A172 (cell line): ENCODE data around the gene C20orf96. TPM values are rescaled to one million over a fixed set of nuclear protein-coding genes. Genes with fewer than 3 reads are reported as not detected.
"Not testable (repeated sequence)": the region's sequence is repeated elsewhere in the genome, so short reads cannot be mapped to it uniquely, and the experiment has no call there.

ENCODE experiments used
- DNase-seq: peaks from one replicate; pipeline ENCODE4 v3.0.0-alpha.2; 2015; ENCODE audit warnings: low spot score
- total RNA-seq: library from RNA; depleted of rRNA; stranded (reverse); fragments of >200 nt; shearing (Covaris generic); gene quantifications from 2 replicates; pipeline ENCODE4 v1.2.3, GENCODE V29; 2014

C20orf96 gene
- total RNA-seq, 1 experiment from 2014 or later: 3.8 TPM

- DNase-seq: no peak
Observed at GRCh38 chr20:278607-279571, 11.7 kb downstream of the C20orf96 start.

DNA sequence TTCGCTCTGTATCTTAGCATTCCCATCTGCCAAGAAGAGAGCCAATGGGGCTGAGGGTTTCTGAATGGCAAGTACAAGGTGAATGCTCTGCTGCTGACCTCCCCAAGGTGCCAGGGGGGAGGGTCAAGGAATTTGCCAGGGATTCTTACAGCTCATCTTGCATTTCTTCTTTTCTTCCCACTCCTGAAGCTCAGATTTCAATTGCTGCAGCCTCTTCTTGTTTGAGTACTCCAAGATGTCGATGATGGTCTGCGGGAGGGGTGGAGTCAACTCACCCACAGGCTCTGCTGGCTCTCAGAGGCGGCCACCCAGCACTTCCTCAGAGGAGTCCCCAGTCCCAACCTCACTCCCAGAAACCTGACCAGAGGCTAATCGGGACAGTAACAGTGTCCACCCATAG is 12.4 kb downstream of the C20orf96 start:
- no peak for DNase-seq

DNA sequence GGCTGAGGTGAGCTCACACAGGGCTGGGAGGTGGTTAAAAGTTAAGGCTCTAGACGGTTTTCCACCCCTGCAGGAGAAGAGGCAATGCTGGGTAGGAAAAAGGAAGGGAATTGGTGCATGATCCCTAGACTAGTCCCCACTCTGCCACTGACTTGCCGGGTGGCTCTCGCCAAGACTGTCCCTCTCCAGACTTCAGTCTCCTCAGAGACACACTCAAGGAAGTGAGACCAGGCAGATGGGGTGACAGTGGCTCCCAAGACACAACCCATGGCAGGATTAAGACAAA is 13.1 kb downstream of the C20orf96 start:
- DNase-seq: no peak

DNA sequence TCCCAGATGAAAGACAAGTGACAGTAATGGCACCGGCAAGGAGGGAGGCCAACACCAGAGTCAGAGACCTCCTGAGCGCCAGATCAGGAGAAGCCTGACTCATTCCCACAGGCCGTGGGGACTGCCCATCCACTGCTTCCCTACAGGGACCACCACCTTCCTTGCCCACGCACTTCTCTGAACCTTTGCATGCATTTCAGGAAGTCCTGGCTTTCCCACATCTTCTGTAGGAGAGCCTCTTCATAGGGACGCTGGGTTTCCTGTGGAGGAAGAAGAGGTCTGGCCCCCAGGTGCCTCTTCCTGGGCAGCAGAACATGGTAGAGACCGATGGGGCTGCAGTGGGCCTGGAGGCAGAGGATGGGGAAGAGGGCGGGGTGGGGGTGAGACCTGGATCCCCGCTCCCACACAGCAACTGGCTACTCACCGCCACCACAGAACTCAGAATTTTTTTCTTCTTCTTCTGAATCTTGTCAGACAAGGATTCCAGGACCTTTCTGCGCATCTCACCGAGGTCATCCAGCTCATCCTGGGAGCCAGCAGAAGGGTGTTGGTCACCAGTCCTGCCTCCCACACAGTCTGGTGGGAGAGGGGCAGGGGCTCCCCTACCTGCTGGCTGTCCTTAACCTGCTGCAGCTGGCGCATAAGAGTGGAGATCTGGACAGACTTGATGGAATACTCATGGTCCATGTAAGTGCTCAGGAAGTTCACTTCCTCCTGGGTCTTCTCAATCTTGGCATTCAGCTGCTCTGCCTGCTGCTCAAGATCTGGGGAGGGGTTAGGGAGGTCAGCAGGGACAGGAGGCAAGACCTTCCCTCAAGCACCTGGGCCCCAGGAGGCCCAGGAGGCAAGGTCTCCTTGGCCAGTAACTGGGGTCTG is 13.7 kb downstream of the C20orf96 start:
- DNase-seq: no peak

GRCh38 chr20:275791-276190 is 14.8 kb downstream of the C20orf96 start:
- DNase-seq: no peak

DNA sequence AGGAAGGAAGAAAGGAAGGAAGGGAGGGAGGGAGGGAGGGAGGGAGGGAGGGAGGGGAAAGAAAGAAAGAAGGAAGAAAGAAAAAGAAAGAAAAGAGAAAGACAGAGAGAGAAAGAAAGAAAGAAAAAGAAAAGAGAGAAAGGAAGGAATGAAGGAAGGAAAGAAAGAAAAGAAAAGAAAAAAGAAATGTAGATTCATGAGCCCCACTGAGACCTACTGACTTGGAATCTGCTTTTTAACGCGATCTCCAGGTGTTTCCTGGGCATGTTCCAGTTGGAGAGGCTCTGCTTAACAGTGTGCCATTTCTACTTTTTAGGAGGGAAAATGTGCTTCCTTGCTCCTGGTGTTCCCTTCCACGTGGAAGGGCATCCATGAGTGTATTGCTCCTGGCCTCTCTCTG is 16.7 kb downstream of the C20orf96 start:
- DNase-seq: no peak

GRCh38 chr20:272718-273117 is 17.8 kb downstream of the C20orf96 start:
- no peak for DNase-seq

DNA sequence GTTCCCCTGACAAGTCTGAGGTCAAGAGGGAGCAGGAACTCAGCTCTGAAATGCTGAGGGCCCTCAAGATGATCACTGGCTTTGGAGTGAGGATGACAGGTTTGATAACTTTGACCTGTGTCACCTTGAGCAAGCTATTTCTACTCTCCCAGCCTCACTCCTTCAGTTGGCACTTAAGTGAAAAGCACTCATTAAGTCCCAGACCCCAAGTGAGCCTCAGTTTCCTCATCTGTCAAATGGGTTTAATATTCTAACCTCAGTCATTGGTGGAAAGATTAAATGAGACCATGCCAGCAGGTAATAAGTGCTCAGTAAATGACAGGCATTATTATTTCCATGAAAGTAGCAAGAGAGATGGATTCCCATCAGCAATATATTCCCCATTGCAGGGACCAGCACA is 19.0 kb downstream of the C20orf96 start:
- no peak for DNase-seq

GRCh38 chr20:271069-271468 is 19.5 kb downstream of the C20orf96 start:
- DNase-seq: no peak

DNA sequence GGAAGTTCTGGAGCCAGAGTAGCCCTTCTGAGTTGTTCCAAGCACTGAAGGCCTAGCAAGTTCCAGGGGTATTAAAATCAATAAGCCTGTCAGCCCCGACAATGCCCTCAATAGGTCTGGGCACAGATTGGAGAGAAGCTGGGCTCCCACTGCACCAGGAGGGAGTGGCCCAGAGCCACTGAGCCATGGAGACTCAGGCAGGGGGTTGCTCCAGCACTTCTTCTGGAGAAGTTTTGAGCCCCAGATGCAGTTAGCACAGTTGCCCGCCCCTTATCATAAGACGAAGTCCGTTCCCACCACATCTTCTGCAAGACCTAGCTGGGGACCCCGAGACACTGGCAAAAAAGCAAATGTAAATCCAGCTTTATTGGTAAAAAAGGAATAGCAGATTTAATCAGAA is 20.0 kb downstream of the C20orf96 start:
- no peak for DNase-seq

DNA sequence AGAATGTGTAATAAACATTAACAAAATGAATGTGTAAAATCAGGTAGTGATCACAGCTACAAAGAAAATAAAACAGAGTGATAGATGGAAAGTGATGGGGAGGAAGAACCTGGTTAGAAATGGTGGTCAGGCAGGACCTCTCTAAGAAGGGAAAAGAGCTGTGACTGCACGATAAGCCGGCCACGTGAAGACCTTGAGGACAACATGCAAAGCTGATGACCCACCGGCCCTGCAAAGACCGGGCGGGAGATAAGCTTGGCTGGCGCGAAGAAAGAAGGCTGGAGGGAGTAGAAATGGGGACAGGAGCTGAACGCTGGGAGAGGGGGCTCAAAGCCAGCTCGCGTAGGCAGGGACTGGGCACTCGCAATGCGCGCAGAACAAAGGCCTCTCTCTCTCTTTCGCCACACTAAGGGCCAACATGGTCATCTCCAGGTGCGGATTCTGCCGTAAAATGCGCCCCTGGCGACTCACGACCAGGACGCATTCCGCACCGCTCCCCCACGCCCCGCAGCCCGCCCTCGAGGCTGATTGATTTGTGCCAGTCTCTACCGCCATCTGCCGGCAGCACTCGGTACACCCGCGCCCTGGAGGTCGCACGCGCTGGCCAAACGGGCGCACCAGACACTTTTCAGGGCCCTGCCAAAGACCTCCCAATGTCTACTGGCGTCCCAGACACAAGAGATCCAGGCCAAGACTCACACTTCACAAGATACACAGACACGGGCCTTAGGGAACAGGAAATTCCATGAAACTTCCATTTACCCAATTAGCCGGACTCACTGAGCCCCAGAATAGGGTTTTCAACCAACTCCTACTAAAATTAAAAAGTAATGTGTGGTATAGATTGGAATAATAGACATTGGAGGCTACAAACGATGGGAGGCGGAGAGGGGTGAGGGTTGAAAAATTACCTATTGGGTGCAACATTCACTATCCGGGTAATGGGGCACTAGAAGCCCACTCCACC is 23.7 kb downstream of the C20orf96 start:
- DNase-seq: peak; percentile 56

- DNase-seq: no peak
Observed at GRCh38 chr20:263701-264100, 26.8 kb downstream of the C20orf96 start.

DNA sequence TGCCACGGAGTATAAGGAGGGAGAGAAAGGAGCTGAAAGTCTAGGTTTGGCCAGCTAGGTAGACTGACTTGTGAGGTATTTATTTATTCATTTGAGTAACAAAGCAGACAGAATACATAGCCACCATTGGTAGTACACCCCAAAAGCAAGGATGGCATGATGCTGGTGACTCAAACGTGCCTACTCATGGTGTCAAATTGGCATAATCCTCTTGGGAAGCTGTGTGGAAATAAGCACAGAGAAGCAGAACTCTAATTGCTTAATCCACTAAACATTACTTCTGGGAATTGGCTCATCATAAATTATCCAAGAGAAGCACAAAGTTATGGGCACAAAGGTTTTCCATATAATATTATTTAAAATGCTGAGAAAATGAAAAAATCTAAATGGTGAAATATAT is 30.6 kb downstream of the C20orf96 start:
- no peak for DNase-seq

DNA sequence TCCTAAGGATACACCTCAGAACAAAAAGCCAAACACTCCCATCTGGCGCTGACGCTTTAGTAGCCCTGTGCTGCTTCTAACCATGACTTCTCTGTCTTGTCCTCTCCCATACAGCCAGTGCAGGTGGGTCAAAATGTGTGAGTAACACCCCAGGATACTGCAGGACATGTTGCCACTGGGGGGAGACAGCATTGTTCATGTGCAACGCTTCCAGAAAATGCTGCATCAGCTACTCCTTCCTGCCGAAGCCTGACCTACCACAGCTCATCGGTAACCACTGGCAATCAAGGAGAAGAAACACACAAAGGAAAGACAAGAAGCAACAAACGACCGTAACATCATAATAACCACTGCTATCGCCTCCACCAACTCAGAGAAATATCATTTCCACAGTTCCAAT is 31.6 kb downstream of the C20orf96 start:
- no peak for DNase-seq

DNA sequence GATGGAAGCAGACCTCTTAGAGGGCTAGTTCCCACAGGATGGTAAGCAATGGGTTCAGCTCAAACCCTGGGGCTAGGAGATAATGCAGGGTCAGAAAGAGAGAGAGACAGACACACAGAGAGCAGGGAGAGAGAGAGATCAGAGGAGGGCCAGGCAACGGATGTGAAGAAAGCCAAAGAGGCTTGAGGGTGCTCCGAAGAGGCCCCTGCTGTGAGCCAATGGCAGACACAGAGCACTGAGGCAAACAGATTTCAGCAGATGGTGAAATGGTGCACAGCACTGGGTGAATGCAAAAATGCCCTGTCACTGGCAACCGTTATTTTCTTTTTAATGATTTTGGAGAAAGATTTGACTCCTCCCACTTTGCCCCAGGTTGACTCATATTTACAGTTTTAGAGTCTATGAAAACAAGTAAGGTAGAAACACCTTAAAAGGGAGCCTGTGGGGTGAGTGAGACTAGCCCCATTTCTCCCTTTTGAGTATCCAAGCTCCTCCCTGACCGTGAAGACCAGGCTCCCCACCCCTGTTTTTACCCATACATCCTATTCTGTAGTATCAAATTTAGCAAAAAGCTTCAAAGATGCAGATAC is 32.2 kb downstream of the C20orf96 start:
- DNase-seq: no peak

- no peak for DNase-seq
Observed at GRCh38 chr20:257419-257818, 33.1 kb downstream of the C20orf96 start, which contains the start of gene DEFB132. Gene DEFB132 (plus strand): TSS chr20:257724. CDS start chr20:257779, 55 bp downstream.

GRCh38 chr20:253447-253846 is 37.1 kb downstream of the C20orf96 start:
- DNase-seq: not testable (repeated sequence)

- DNase-seq: no peak
Observed at GRCh38 chr20:252801-253200, 37.7 kb downstream of the C20orf96 start.

GRCh38 chr20:251354-251753 is 39.2 kb downstream of the C20orf96 start:
- peak; percentile 11 for DNase-seq

- no peak for DNase-seq
Observed at GRCh38 chr20:242905-243304, 47.6 kb downstream of the C20orf96 start.

DNA sequence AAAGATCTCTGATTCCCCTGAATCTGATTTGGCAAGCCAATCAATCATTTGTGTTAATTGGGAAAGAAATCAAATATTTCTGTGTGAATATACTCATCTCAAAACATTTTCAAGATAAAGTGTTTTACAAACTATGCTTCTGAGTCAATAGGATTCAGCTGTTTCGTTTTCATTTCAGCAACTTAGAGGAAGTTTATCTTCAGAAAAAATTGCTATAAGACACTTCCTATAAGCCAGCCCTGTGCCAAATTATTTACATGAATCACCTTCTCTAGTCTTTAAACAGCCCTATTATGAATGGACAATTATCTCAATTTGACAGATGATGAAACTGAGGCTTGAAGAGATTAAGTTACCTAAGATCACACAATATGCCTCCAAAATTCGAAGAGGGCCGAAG is 52.6 kb downstream of the C20orf96 start:
- DNase-seq: no peak
